Stimulated activated CD8-positive, alpha-beta memory T cell treated with anti-CD3 and anti-CD28 coated beads, Interleukin-4, amount 100 ng/mL, for 48 hours (primary cell): ENCODE data around the gene CISD3.

ENCODE experiments used
- DNase-seq: peaks from one replicate; pipeline ENCODE4 v3.0.0-alpha.2; 2020

Gene CISD3, protein sequence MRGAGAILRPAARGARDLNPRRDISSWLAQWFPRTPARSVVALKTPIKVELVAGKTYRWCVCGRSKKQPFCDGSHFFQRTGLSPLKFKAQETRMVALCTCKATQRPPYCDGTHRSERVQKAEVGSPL

GRCh38 chr17:38729886-38730525 lies at the start of gene CISD3:
Gene CISD3, plus strand, starts transcription at chr17:38730341. Its CDS starts 18 bp downstream, at chr17:38730359.
- DNase-seq, result peak; percentile 88

DNA sequence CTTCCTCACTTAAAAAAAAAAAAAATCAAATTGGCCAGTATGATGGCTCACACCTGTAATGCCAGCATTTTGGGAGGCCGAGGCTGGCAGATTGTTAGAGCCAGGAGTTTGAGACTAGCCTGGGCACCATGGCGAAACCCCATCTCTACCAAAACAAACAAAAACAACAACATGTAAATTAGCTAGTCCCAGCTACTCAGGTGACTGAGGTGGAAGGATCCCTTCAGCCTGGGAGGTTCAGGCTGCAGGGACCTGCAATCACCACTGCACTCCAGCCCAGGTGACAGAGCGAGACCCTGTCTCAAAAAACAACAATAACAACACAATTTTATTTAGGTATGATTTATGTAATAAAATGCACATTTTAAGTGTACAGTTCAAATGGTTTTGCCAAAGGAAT lies 49.0 kb upstream of the CISD3 start:
- no peak for DNase-seq

DNA sequence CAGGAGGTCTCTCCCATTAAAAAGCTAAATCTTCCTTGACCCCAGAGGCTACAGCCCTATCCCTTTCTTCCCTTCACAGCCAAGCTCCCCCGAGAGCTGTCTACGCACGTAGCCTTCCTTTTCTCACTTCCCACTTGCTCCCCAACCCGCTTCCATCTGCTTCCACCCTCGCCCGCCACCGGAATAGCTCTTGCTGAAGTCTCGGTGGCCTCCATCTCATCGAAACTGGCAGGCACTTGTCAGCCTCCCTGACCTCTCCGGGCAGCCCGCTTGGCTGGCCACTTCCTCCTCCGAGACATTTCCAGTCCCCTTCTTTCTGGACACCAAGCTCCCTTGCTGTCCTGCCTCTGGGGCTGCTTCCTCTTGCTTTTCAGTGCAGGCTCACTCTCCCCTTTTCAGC lies 44.6 kb upstream of the CISD3 start:
- DNase-seq, result no peak

GRCh38 chr17:38687286-38687685 lies 42.9 kb upstream of the CISD3 start:
- no peak for DNase-seq

DNA sequence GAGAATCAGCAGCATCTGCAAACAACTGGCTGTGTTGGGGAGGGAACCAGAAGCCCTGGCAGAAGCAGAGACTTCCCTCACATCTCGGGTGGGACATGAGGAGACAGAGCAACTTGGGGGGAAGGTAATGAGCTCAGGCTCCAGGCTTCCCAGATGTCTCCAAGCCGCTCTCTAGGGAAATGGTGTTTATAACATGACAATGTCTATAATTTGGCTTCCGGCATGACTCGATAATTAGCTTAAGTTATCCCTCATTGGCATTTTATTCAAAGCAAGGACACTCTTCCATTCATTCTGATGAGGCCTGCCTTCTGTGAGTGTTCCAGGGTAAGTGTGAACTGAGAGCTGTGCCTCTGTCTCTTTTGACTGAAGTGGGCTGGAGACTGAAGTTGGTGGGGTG lies 39.8 kb upstream of the CISD3 start:
- no peak for DNase-seq

DNA sequence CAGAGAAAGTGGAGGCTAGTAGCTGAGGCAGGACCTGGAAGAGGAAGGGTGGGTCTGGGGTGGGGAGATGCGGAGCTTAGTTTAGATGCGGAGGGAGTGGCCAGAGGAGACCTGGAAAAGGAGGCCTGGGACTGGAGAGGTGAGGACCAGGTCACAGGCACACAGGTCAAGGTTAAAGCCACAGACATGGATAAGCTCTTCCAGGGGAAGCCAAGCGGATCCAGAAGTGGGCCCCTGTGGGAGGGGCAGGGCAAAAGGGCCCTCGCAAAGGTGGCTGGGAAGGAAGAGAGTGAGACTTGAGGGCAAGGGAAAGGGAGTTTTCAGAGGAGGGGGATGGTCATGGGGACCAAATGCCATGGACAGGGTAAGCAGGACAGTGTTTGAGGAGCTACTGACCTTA lies 39.0 kb upstream of the CISD3 start:
- DNase-seq, result no peak

DNA sequence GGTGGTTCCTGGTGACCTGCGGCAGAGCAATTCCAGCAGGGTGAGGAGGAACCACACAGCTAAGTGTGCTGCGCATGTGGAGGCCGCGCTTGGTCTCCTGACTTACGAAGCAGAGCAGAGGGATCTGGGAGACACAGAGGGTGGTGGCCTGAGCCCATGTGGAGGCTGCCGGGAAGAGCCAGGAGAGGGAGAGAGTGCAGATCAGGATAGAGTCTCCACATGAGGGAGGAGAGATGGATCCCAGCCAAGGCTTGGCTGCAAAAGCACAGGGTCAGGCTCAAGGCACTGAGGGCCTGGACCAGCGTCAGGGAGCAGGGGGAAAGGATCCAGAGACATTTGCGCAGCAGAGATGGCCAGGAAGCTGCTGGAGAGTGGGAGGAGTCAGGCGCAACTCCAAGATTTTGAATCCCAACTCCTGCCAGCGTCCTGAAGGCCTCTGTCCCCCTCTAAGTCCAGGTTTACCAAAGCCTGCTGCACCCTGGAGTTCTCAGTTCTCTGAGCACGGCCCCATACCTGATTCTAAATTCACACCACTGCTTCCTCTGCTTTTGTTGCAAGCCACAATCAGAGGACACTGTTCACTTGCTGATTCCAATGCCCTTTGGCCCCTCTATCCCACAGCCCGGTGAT lies 36.3 kb upstream of the CISD3 start:
- DNase-seq, result no peak

- DNase-seq, result no peak
Measured at GRCh38 chr17:38697061-38697820, 32.9 kb upstream of the CISD3 start.

DNA sequence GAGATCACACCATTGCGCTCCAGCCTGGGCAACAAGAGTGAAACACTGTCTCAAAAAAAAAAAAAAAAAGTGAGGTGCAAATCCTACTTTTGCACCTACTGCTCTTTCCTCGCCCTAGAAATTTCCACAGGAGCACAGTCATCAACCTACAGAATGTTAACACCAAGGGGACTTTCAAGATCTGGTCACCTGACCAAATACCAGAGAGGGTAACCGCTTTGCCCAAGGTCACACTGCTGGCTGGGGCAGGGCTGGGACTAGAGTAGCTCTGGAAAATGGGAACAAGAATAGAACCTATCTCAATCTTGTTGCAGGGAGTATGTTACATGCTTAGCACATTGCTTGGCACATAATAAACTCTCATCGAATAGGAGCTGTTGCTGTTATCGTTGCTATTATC lies 31.4 kb upstream of the CISD3 start:
- DNase-seq, result no peak

DNA sequence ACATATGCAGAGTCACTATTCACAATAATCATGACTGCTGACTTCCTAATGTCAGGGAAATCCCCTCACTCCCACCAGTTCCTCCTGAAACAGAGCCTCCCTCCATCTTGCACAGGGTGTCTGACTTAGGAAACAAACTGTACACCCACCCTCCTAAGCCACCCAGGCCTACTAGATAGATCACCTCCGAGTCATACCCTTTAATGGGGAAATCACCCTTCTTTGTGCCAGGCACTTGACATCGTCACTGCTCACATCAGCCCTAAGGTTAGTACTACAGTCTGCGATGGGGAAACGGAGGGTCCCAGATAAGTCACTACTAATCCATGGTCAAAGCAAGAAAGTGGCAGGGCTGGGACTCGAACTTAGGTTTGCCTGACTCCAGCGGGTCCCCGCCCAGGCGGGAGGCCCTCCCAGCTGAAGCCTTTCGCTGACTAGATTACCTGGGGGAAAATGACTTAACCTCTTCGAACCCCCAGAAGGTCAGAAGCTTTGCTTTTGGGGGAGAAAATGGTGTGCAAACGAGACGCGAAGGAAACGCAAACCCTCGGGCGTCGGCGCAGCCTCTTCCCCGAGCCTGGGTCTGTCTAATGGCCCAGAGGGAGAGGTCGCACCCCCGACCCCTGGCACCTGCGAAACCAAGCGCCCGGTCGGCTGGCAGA lies 28.5 kb upstream of the CISD3 start:
- DNase-seq, result peak; percentile 91

DNA sequence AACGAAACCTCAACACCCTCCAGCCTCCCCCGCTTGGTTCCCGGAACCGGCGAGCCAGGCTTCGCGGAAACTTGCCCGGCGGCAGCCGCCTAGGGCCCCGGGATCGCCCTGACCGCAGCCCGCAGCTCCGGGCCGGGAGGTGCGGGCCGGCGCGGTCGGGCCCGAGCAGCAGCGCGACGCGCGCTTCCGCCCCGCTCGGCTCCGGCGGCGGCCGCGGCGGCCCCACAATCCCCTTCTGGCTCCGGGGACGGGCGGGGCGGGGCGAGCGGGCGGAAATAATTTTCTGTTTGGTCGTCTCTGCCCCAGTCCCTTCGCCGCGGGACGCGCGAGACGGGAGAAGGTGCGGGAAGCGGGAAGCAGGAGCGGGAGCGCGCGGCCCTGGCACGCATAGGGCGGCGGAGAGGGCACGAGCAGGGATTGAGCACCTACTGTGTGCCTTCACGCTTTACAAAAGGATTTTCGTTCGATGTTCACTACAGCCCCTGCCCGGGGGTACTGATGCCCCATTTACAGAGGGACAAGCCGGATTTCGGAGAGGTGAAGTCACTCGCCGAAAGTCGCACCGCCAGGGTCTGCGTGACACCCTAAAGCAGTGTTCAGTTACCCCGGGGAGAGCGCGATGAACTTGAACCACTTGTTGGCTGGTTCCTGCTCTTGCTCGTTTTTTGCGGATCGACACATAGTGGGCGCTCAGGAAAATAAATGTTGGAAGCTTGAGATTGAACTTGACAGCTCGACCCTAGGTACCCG lies 27.8 kb upstream of the CISD3 start:
- DNase-seq, result peak; percentile 86

DNA sequence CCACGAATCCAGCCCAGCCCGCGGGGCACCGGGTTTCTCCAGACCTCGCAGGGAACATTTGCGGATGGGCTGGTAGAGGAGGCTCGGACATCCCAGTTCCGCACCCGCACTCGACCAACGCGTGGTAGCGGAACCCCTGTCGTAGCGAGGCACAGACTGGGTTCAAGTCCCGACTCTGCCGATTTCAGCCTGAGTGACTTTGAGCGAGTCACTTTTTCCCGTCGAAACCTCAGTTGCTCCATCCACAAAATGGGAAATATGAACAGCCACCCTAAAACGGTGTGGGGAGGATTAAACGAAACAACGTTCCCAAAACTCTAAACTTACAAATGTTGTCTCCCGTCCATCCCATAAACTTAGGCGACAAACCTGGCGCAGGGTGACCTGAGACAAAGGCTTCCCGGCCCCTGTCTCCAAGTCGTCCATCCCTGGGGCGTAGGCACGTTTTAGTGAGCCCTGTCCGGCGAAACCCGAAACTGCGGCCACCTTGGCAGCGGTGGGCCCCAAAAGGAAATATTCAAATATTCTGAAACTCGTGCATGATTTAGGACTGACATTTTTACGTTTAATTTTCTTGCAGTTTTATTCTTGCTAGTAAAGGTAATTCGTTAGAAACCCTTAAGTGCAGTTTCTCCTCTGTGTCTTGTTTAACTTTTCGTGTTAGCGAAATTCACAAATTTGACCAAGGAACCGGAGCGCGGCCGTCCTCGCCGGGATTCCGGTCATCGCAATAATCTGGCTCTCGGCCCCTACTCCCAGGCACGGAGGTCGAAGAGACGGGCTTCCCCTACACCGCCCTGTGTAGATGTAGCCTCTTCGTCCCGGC lies 27.0 kb upstream of the CISD3 start:
- DNase-seq, result peak; percentile 66

GRCh38 chr17:38703742-38704605 lies 26.2 kb upstream of the CISD3 start:
- DNase-seq, result peak; percentile 93

GRCh38 chr17:38704606-38705522 lies 25.3 kb upstream of the CISD3 start, which contains the start of gene MLLT6:
Gene MLLT6, plus strand, starts transcription at chr17:38705273. Its CDS starts 360 bp downstream, at chr17:38705633.
- peak; percentile 80 for DNase-seq

- DNase-seq, result no peak
Measured at GRCh38 chr17:38705523-38705802, 24.7 kb upstream of the CISD3 start.

DNA sequence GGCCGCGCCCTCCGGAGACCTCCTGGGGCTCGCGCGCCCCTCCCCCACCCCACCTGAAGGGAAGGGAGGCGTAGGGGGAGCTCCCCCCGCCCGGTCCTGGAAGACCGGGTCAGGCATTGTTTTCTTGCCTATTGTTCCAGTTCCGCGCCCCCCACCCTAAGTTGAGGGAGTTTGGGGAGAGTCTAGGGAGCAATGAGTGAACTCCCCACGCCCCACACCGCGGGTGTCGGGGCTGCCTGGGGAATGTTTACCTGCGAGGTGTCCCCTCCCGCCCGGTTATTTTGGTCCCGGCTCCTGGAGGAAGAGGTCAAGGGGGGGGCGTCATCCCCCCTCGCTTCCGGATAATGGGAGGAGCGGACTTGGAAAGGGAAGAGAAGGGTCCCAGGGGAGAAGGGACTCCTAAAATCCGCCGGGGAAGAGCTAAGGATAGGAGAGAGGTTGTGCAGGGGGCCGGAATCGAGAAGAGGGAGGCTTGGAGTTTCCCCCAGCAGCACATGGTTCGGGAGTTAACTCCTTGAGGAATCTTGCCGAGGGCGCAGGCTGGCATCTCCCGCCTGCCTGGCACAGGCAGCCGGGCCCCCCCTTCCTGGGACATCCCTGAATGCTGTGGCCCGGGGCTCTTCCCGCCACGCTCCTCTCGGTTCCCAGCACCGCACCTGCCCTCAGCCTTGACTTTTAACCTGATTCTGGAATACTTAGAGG lies 24.2 kb upstream of the CISD3 start:
- DNase-seq, result peak; percentile 61

- DNase-seq, result peak; percentile 60
Measured at GRCh38 chr17:38706505-38707216, 23.5 kb upstream of the CISD3 start.

DNA sequence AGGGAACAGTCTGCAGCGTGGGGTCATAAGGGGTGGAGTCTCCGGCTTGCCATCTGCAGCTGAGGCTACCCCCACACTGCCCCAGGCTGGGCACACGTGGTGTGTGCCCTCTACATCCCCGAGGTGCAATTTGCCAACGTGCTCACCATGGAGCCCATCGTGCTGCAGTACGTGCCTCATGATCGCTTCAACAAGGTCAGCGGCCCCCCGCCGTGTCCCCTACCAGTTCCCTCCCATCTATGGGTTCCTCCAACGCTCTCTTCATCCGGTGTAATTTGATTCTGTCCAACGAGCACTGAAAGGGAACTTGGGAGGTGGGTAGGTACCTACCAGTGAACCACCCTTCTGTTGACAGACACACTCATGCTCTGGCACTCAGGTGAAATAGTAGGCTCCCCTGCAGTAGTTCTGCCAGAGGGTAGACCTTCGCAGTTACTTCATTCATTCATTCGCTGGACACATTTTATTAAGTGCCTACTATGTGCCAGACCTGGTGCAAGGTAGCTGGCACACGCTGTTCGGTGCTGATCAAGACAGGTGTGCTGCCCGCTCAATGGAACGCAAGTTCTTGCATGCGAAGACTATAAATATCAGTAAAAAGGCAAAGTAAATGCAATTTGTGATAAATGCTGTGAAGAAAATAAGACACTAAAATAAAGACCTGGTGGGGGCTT lies 22.3 kb upstream of the CISD3 start:
- no peak for DNase-seq
